ELR (cell line): Measurements from ENCODE around the gene SERGEF.

Experiments
- DNase-seq: peaks from one replicate; pipeline ENCODE4 v3.0.0-alpha.2; 2015; ENCODE audit warnings: low read depth

Gene SERGEF

GRCh38 chr11:17813391-17814059, 199.3 kb downstream of the SERGEF start:
- no peak for DNase-seq

GRCh38 chr11:17812865-17813187, 200.0 kb downstream of the SERGEF start:
- DNase-seq: no peak

- no peak for DNase-seq
Observed at GRCh38 chr11:17812091-17812864, 200.6 kb downstream of the SERGEF start.

GRCh38 chr11:17811352-17811751, 201.5 kb downstream of the SERGEF start:
- no peak for DNase-seq

GRCh38 chr11:17810746-17811145, 202.1 kb downstream of the SERGEF start:
- no peak for DNase-seq

- DNase-seq: no peak
Observed at GRCh38 chr11:17810041-17810440, 202.8 kb downstream of the SERGEF start.

- DNase-seq: no peak
Observed at GRCh38 chr11:17807034-17807433, 205.8 kb downstream of the SERGEF start.

GRCh38 chr11:17805873-17806272, 207.0 kb downstream of the SERGEF start:
- no peak for DNase-seq

- DNase-seq: no peak
Observed at GRCh38 chr11:17805043-17805442, 207.8 kb downstream of the SERGEF start.

GRCh38 chr11:17803754-17804334, 209.0 kb downstream of the SERGEF start:
- no peak for DNase-seq

GRCh38 chr11:17802491-17802890, 210.4 kb downstream of the SERGEF start:
- no peak for DNase-seq

GRCh38 chr11:17801166-17801565, 211.7 kb downstream of the SERGEF start:
- DNase-seq: no peak

GRCh38 chr11:17799147-17799546, 213.7 kb downstream of the SERGEF start:
- DNase-seq: no peak

GRCh38 chr11:17798716-17799115, 214.1 kb downstream of the SERGEF start:
- no peak for DNase-seq

GRCh38 chr11:17798253-17798652, 214.6 kb downstream of the SERGEF start:
- DNase-seq: no peak

- DNase-seq: no peak
Observed at GRCh38 chr11:17796154-17796553, 216.7 kb downstream of the SERGEF start.

- DNase-seq: no peak
Observed at GRCh38 chr11:17794981-17795380, 217.9 kb downstream of the SERGEF start.

GRCh38 chr11:17793642-17794170, 219.1 kb downstream of the SERGEF start:
- no peak for DNase-seq

- DNase-seq: no peak
Observed at GRCh38 chr11:17792161-17792560, 220.7 kb downstream of the SERGEF start.

- no peak for DNase-seq
Observed at GRCh38 chr11:17791144-17791543, 221.7 kb downstream of the SERGEF start.

GRCh38 chr11:17790453-17790852, 222.4 kb downstream of the SERGEF start:
- peak; percentile 92 for DNase-seq

GRCh38 chr11:17788084-17788483, 224.8 kb downstream of the SERGEF start:
- no peak for DNase-seq
